BLaER1 treated with 17β-estradiol and CSF1 and Interleukin-3, amounts not matched to agents 10 nM and 100 nM (cell line): ENCODE results near the gene SEMA4D.
A peak's percentile ranks its signal among the peaks of the same experiment; 100 is the strongest.

Experiments used
- H3K27ac ChIP-seq, 11 experiments: shearing (Covaris generic); formaldehyde crosslinking; 2 replicates each; pipeline ENCODE4 v1.8.1; 2022
- H3K27me3 ChIP-seq, 11 experiments: shearing (Covaris generic); formaldehyde crosslinking; 2 replicates each; pipeline ENCODE4 v1.8.1; 2022
- H3K36me3 ChIP-seq, 11 experiments: shearing (Covaris generic); formaldehyde crosslinking; 2 replicates each; pipeline ENCODE4 v1.8.1; 2022
- H3K4me1 ChIP-seq, 10 experiments: shearing (Covaris generic); formaldehyde crosslinking; 2 replicates each; pipeline ENCODE4 v1.8.1; 2022
- H3K4me2 ChIP-seq, 11 experiments: shearing (Covaris generic); formaldehyde crosslinking; 2 replicates each; pipeline ENCODE4 v1.8.1; 2022
- H3K4me3 ChIP-seq, 10 experiments: shearing (Covaris generic); formaldehyde crosslinking; 2 replicates each; pipeline ENCODE4 v1.8.1; 2022
- H3K9ac ChIP-seq, 11 experiments: shearing (Covaris generic); formaldehyde crosslinking; 2 replicates each; pipeline ENCODE4 v1.8.1; 2022
- H3K9me3 ChIP-seq, 11 experiments: shearing (Covaris generic); formaldehyde crosslinking; replicated peaks in 1 of 11; 2 replicates each; pipeline ENCODE4 v1.8.1; 2022
- H4K20me1 ChIP-seq, 11 experiments: shearing (Covaris generic); formaldehyde crosslinking; 2 replicates each; pipeline ENCODE4 v1.8.1; 2022
- Cebpa-rat ChIP-seq, 11 experiments: shearing (Covaris generic); IDR thresholded peaks; 2 replicates each; pipeline ENCODE4 v1.8.1; 2022

The SEMA4D gene

DNA sequence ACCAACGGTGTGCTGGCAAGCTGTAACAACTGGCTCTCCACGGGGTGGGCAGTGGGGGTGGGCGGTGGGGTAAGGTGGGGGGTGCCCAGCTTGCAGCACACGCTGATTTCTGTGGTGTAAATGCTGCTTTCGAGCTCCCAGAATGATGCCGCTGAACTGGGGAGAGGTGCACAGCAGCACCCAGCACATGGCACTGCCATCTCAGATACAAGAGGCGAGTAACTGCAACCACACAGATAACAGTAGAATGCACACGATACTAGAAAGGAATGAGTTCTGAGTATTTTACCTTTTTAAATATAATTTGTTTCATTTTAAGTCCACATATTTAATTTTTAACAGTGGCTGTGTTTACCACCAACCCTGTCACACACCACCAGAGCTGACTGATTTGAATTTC lies 87.9 kb downstream of the SEMA4D start:
- no peak overlapping the region for H3K4me3 ChIP-seq
- H3K4me1 ChIP-seq = peaks cover 54 to 100% (median 92%) of the 10 kb centered on the region in 10 experiments
- peak overlapping the region; percentile 25 to 99 (median 98); a peak in 20 of 22 replicates for H3K4me2 ChIP-seq
- TF ChIP-seq Cebpa-rat (IDR thresholded peaks at IDR 0.05) = no peak
- peak overlapping the region in 3 of 11 experiments; percentile 4 to 28 (median 20); a peak in 2 of 22 replicates for H3K9ac ChIP-seq
- peaks cover 0 to 46% (median 0%) of the 10 kb centered on the region in 11 experiments; a peak in 6 of 22 replicates for H4K20me1 ChIP-seq
- peaks cover 0 to 38% (median 13%) of the 10 kb centered on the region in 11 experiments; a peak in 9 of 22 replicates for H3K36me3 ChIP-seq
- peak overlapping the region in 8 of 11 experiments; percentile 3 to 94 (median 87); a peak in 10 of 22 replicates for H3K27ac ChIP-seq
- peaks cover 0 to 8% (median 7%) of the 10 kb centered on the region in 11 experiments; a peak in 15 of 22 replicates for H3K9me3 ChIP-seq
- no peaks in the 10 kb centered on the region for H3K27me3 ChIP-seq

DNA sequence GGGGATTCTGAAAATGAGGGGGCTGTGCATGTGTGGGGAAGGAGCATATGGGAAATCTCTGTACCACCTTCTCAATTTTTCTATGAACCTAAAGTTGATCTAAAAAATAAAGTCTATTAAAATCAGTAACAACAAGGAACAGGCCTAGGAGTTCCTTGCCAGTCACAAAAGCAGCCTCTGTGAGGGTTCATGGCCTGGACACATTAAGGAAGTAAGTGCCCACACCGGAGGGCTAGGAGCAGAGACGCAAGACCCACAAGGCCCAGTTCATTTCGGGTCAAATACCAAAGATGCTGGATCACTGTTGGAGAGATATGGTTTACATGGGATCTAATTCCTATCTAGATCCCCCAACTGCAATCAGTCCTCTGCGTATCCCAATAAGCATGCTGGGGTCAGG lies 88.4 kb downstream of the SEMA4D start:
- peak overlapping the region in 10 of 11 experiments; percentile 15 to 75 (median 64); a peak in 18 of 22 replicates for H3K9ac ChIP-seq
- H3K4me3 ChIP-seq = peak overlapping the region in 6 of 10 experiments; percentile 7 to 43 (median 26); a peak in 9 of 20 replicates
- TF ChIP-seq Cebpa-rat (IDR thresholded peaks at IDR 0.05) = no peak
- peaks cover 0 to 41% (median 0%) of the 10 kb centered on the region in 11 experiments; a peak in 6 of 22 replicates for H4K20me1 ChIP-seq
- H3K4me1 ChIP-seq = peaks cover 57 to 100% (median 92%) of the 10 kb centered on the region in 10 experiments
- peak overlapping the region; percentile 64 to 99 (median 98) for H3K4me2 ChIP-seq
- peaks cover 0 to 37% (median 10%) of the 10 kb centered on the region in 11 experiments; a peak in 7 of 22 replicates for H3K36me3 ChIP-seq
- H3K27ac ChIP-seq = peak overlapping the region in 9 of 11 experiments; percentile 52 to 94 (median 87); a peak in 18 of 22 replicates
- H3K27me3 ChIP-seq = no peaks in the 10 kb centered on the region
- peaks cover 0 to 8% (median 7%) of the 10 kb centered on the region in 11 experiments; a peak in 15 of 22 replicates for H3K9me3 ChIP-seq

- TF ChIP-seq Cebpa-rat (IDR thresholded peaks at IDR 0.05) = no peak
- Histone ChIP-seq H3K27ac (peak overlapping the region in 9 of 11 experiments; percentile 52 to 94 (median 87); a peak in 18 of 22 replicates), H4K20me1 (peaks cover 0 to 34% (median 0%) of the 10 kb centered on the region in 11 experiments; a peak in 6 of 22 replicates), H3K36me3 (peaks cover 0 to 37% (median 7%) of the 10 kb centered on the region in 11 experiments; a peak in 7 of 22 replicates), H3K9me3 (peaks cover 0 to 8% (median 7%) of the 10 kb centered on the region in 11 experiments; a peak in 15 of 22 replicates), H3K9ac (peak overlapping the region in 9 of 11 experiments; percentile 49 to 75 (median 64); a peak in 17 of 22 replicates), H3K4me3 (peak overlapping the region in 8 of 10 experiments; percentile 2 to 43 (median 22); a peak in 10 of 20 replicates), H3K4me2 (peak overlapping the region; percentile 64 to 99 (median 98)), H3K4me1 (peaks cover 59 to 100% (median 92%) of the 10 kb centered on the region in 10 experiments), H3K27me3 (no peaks in the 10 kb centered on the region)
Measured at GRCh38 chr9:89408628-89409101, 89.2 kb downstream of the SEMA4D start.

DNA sequence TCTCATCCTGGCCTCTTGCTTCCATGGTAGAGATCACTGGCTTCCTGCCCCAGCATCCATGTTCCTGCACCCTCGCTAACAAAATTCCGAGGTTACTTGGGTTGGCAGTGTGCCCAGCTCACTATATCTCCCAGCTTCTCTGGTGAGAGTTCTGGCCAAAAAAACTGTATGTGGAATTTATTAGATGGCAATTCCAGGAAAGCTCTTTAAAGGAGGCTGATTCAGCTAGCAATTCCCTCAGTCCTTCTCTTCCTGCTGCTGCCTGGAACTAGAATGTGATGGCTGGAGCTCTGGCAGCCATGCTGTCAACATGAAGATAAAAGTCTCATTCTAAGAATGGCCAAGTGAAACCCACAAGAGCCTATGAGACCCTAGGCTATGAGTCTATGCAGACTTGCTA lies 90.8 kb downstream of the SEMA4D start:
- Histone ChIP-seq H3K4me2 (peak overlapping the region; percentile 91 to 99 (median 99)), H4K20me1 (peaks cover 0 to 31% (median 0%) of the 10 kb centered on the region in 11 experiments; a peak in 6 of 22 replicates), H3K9ac (peak overlapping the region in 5 of 11 experiments; percentile 77 to 86 (median 82); a peak in 10 of 22 replicates), H3K4me3 (peak overlapping the region in 1 of 10 experiments; percentile 3; a peak in 1 of 20 replicates), H3K27me3 (no peaks in the 10 kb centered on the region), H3K27ac (peak overlapping the region in 9 of 11 experiments; percentile 73 to 94 (median 87); a peak in 17 of 22 replicates), H3K9me3 (peaks cover 0 to 8% (median 7%) of the 10 kb centered on the region in 11 experiments; a peak in 15 of 22 replicates), H3K4me1 (peaks cover 70 to 100% (median 100%) of the 10 kb centered on the region in 10 experiments), H3K36me3 (peaks cover 5 to 38% (median 12%) of the 10 kb centered on the region in 11 experiments; a peak in 21 of 22 replicates)
- TF ChIP-seq Cebpa-rat (IDR thresholded peaks at IDR 0.05) = no peak

DNA sequence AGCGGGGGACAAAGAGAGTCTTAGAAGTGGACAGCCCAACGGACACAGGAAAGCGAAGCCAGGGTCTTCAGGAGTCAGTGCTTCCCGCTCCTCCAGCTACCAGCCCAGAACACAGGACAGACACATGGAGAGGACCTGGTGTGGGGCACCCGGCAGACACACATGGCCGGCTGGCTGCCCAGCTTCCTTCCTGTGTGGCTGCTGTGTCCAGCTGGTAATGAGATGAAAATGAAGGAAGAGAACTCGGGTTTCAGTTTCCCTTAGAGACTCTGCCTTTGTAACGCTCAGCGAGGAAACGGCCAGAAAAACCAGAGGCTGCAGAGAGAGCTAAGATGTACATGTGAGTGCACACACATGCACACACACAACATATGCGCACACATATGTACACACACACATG lies 92.1 kb downstream of the SEMA4D start:
- H3K27ac ChIP-seq = peak overlapping the region; percentile 29 to 94 (median 87); a peak in 21 of 22 replicates
- H3K9ac ChIP-seq = peak overlapping the region; percentile 60 to 86 (median 79); a peak in 21 of 22 replicates
- no peak for TF ChIP-seq Cebpa-rat (IDR thresholded peaks at IDR 0.05)
- peak overlapping the region; percentile 91 to 99 (median 99) for H3K4me2 ChIP-seq
- H3K27me3 ChIP-seq = no peaks in the 10 kb centered on the region
- peaks cover 0 to 31% (median 0%) of the 10 kb centered on the region in 11 experiments; a peak in 6 of 22 replicates for H4K20me1 ChIP-seq
- H3K36me3 ChIP-seq = peaks cover 5 to 32% (median 12%) of the 10 kb centered on the region in 11 experiments; a peak in 21 of 22 replicates
- H3K9me3 ChIP-seq = peaks cover 0 to 8% (median 7%) of the 10 kb centered on the region in 11 experiments; a peak in 15 of 22 replicates
- peaks cover 76 to 100% (median 100%) of the 10 kb centered on the region in 10 experiments for H3K4me1 ChIP-seq
- peak overlapping the region; percentile 43 to 72 (median 59) for H3K4me3 ChIP-seq

- Histone ChIP-seq H3K4me3 (peak overlapping the region in 5 of 10 experiments; percentile 63 to 72 (median 64); a peak in 8 of 20 replicates), H4K20me1 (peaks cover 0 to 27% (median 0%) of the 10 kb centered on the region in 11 experiments; a peak in 6 of 22 replicates), H3K27me3 (no peaks in the 10 kb centered on the region), H3K9ac (peak overlapping the region in 7 of 11 experiments; percentile 10 to 86 (median 82); a peak in 11 of 22 replicates), H3K36me3 (peaks cover 6 to 32% (median 17%) of the 10 kb centered on the region in 11 experiments; a peak in 21 of 22 replicates), H3K4me1 (peaks cover 76 to 100% (median 99%) of the 10 kb centered on the region in 10 experiments), H3K4me2 (peak overlapping the region; percentile 22 to 99 (median 98); a peak in 20 of 22 replicates), H3K9me3 (peaks cover 0 to 8% (median 7%) of the 10 kb centered on the region in 11 experiments; a peak in 15 of 22 replicates), H3K27ac (peak overlapping the region in 7 of 11 experiments; percentile 85 to 94 (median 90); a peak in 12 of 22 replicates)
- no peak for TF ChIP-seq Cebpa-rat (IDR thresholded peaks at IDR 0.05)
Measured at GRCh38 chr9:89404074-89404473, 93.8 kb downstream of the SEMA4D start.

GRCh38 chr9:89402695-89403427 lies 95.1 kb downstream of the SEMA4D start:
- no peaks in the 10 kb centered on the region for H3K27me3 ChIP-seq
- H3K9me3 ChIP-seq = peaks cover 0 to 8% (median 7%) of the 10 kb centered on the region in 11 experiments; a peak in 15 of 22 replicates
- H3K27ac ChIP-seq = peak overlapping the region in 6 of 11 experiments; percentile 13 to 91 (median 80); a peak in 5 of 22 replicates
- peak overlapping the region; percentile 71 to 99 (median 95); a peak in 21 of 22 replicates for H3K4me2 ChIP-seq
- no peak for TF ChIP-seq Cebpa-rat (IDR thresholded peaks at IDR 0.05)
- H3K9ac ChIP-seq = no peak overlapping the region
- no peak overlapping the region for H3K4me3 ChIP-seq
- H4K20me1 ChIP-seq = peaks cover 0 to 18% (median 0%) of the 10 kb centered on the region in 11 experiments; a peak in 2 of 22 replicates
- peaks cover 75 to 100% (median 94%) of the 10 kb centered on the region in 10 experiments for H3K4me1 ChIP-seq
- peaks cover 13 to 44% (median 29%) of the 10 kb centered on the region in 11 experiments; a peak in 21 of 22 replicates for H3K36me3 ChIP-seq
